ENCODE data around the gene S100A8.

DNA sequence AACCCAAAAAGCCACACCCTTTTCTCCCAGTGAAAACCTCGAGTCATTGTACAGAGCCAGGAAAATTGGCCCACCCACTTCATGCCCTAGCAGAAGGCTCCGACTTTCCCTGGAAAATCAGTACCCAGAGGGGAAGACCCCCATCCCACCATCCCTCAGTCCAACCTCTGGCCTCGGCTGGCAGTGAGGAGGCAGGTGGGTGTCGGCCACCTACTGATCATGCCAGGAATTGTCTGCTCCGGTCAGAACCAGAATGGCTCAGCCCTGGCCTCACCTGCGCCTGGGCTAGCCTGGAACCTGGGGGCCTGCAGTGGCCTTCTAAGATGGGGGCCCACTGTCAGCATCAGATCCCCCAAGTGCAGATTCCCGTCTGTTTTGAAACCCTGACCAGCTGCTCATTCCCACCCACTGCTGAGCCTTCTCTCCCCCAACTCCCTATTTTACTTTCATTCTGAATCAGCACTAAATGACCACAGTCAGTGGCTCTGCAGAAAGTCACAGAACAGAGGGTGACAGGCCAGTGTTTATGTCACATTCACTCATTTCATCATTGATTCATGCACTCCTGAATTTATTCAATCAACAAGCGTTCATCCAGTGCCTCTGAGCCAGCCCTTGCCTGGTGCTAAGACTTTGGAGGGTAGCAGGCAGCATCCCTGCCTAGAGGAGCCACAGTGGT is 36.2 kb downstream of the S100A8 start:
- TF ChIP-seq, protein P1, sequence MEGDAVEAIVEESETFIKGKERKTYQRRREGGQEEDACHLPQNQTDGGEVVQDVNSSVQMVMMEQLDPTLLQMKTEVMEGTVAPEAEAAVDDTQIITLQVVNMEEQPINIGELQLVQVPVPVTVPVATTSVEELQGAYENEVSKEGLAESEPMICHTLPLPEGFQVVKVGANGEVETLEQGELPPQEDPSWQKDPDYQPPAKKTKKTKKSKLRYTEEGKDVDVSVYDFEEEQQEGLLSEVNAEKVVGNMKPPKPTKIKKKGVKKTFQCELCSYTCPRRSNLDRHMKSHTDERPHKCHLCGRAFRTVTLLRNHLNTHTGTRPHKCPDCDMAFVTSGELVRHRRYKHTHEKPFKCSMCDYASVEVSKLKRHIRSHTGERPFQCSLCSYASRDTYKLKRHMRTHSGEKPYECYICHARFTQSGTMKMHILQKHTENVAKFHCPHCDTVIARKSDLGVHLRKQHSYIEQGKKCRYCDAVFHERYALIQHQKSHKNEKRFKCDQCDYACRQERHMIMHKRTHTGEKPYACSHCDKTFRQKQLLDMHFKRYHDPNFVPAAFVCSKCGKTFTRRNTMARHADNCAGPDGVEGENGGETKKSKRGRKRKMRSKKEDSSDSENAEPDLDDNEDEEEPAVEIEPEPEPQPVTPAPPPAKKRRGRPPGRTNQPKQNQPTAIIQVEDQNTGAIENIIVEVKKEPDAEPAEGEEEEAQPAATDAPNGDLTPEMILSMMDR (IDR thresholded peaks at IDR 0.05; ENCODE audit: extremely low read depth in 1 of 2, insufficient read depth in 1 of 2, low read depth in 1 of 2, low read length in 2 of 2): no peak
- no peak for TF ChIP-seq EZH2 (IDR thresholded peaks at IDR 0.05; ENCODE audit: borderline replicate concordance, low read depth, low read length, severe bottlenecking)
- no peak for TF ChIP-seq MYC (IDR thresholded peaks at IDR 0.05; ENCODE audit: low read depth, low read length)
- TF ChIP-seq POLR2A (IDR thresholded peaks at IDR 0.05; ENCODE audit: low read depth, low read length): no peak
- no peak for TF ChIP-seq JUN (IDR thresholded peaks at IDR 0.05; ENCODE audit: borderline replicate concordance, insufficient read depth, insufficient read length, low read depth)
- TF ChIP-seq, protein P2, sequence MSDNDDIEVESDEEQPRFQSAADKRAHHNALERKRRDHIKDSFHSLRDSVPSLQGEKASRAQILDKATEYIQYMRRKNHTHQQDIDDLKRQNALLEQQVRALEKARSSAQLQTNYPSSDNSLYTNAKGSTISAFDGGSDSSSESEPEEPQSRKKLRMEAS (IDR thresholded peaks at IDR 0.05; ENCODE audit: insufficient read depth, insufficient read length): no peak
- no peak for TF ChIP-seq FOS (IDR thresholded peaks at IDR 0.05; ENCODE audit: borderline replicate concordance, insufficient read depth, low read length)
- no peak for TF ChIP-seq POLR2AphosphoS5 (IDR thresholded peaks at IDR 0.05; ENCODE audit: insufficient read depth, low read depth, low read length)
- TF ChIP-seq GATA2 (IDR thresholded peaks at IDR 0.05; ENCODE audit: insufficient read depth, insufficient read length, low read depth, low read length): no peak

Data from endothelial cell of umbilical vein (primary cell).